C4-2B (cell line): ENCODE results near the gene JPT2.

Experiments used
- H3K27ac ChIP-seq: fragments of 450-650 bp; 2 replicates; pipeline ENCODE4 v1.5.1; 2017
- ZFX ChIP-seq: fragments of 450-650 bp; IDR thresholded peaks from 2 replicates; pipeline ENCODE4 v1.6.1; 2017
- TF ChIP-seq, protein P1 (sequence below): fragments of 450-650 bp; conservative IDR thresholded peaks from 2 replicates; pipeline ENCODE4 v1.5.1; 2017; ENCODE audit warnings: mild to moderate bottlenecking

The JPT2 gene

DNA sequence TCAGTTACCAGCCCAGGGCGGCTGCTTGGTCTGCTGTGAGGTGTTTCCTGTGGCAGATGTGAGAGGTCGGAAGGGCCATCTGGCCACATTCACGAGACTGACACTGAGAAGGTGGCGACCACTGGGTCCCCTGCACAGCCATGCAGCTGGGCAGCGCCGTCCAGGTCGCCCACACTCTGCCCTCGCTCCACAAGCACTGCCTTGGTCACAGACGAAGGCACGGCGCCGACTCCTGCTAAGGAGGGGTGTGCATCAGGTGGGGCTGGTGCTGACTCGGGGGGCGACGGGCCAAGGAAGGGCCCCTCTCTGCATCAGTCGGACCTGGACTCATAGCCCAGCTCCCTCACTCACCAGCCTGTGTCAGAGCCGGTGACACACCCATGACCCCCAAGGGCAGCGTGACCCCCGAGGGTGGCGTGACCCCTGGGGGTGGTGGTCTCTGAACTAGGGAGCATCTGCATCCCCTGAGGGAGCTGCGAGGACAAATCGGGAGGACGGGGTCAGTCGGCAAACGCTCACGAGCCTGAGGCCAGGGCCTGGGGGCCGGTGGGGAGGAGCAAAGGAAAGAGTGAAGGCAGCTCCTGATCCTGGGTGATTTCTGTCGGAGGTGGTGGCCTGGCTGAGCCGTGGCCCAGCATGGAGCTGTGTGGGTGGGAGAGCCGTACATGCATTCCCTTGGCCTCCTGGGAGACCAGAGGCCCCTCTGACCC is 62.9 kb downstream of the JPT2 start:
- H3K27ac ChIP-seq, result no peak overlapping the region
- TF ChIP-seq, protein P1, sequence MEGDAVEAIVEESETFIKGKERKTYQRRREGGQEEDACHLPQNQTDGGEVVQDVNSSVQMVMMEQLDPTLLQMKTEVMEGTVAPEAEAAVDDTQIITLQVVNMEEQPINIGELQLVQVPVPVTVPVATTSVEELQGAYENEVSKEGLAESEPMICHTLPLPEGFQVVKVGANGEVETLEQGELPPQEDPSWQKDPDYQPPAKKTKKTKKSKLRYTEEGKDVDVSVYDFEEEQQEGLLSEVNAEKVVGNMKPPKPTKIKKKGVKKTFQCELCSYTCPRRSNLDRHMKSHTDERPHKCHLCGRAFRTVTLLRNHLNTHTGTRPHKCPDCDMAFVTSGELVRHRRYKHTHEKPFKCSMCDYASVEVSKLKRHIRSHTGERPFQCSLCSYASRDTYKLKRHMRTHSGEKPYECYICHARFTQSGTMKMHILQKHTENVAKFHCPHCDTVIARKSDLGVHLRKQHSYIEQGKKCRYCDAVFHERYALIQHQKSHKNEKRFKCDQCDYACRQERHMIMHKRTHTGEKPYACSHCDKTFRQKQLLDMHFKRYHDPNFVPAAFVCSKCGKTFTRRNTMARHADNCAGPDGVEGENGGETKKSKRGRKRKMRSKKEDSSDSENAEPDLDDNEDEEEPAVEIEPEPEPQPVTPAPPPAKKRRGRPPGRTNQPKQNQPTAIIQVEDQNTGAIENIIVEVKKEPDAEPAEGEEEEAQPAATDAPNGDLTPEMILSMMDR, result no peak
- TF ChIP-seq ZFX, result no peak

DNA sequence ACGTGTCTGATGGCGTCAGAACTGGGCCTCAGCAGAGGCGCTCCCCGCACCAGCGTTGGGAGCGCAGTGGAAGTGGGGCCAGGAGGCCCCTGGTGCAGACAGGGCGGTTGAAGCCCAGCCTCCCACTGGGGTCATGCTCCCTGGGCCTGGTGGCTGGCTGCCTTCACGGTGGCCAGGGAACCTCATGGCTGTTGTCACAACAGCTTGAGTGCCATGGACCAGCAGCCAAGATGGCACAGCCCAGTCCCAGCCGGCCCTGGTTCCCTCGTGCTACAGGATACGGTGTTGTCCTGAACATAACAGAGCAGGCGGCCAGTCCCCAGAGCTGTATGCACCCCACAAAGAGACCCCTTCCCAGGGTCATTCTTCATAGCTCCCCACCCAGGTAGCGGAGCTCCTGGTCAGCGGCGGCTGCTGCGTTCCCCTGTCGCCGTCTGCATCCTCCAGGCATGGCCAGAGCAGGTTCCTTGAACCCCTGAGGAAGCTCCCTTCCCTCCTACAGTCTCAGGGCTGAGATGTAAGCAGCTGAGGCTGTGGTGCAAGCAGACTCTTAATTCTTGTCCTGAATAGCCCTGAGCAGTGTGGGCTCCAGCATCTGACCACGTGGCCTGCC is 63.6 kb downstream of the JPT2 start:
- H3K27ac ChIP-seq, result no peak overlapping the region
- TF ChIP-seq ZFX, result no peak
- TF ChIP-seq, protein P1, result no peak

DNA sequence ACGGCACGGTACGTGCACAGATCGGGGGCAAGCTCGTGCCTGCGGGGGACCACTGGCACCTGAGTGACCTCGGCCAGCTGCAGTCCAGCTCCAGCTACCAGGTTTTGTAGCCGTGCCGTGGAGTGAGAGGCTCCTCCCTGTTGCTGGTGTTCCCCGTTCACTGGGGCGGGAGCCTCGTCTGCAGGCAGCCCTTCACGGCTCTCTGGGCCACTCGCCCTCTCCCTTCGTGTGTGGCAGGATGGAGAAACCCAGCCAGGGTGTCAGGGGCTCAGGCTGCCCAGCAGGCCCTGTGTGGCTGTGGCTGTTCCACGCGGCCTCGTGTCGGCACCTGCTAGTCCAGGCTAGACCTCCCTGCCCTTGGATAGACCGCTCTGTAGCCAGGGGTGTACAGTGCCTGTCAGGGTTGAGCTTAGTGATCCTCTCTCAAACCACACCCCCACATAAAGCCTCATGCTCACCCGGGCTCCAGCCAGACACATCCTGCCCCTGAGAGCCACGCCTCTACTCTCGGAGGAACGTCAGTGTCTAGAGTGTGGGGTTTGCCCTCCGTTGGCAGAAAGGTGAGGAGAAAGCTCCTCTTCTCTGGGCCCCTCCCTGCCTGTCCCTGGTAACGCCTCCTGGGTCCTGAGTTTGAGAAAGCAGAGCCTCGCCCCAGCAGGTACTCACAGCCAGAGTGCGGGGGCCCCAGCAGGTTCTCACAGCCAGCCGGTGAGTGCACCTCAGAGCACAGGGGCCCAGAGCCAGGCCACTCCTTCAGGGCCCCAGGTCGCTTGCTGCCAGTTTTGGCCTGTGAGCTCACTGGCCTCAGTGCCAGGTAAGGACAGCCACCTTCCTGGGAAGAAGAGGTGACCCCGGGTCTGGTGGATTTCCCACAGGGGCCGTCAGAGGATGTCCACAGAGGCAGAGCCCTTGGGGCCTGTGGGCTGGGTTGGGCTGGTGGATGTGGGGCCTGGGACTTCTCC is 65.6 kb downstream of the JPT2 start:
- TF ChIP-seq, protein P1, result no peak
- no peak for TF ChIP-seq ZFX
- H3K27ac ChIP-seq, result no peak overlapping the region

DNA sequence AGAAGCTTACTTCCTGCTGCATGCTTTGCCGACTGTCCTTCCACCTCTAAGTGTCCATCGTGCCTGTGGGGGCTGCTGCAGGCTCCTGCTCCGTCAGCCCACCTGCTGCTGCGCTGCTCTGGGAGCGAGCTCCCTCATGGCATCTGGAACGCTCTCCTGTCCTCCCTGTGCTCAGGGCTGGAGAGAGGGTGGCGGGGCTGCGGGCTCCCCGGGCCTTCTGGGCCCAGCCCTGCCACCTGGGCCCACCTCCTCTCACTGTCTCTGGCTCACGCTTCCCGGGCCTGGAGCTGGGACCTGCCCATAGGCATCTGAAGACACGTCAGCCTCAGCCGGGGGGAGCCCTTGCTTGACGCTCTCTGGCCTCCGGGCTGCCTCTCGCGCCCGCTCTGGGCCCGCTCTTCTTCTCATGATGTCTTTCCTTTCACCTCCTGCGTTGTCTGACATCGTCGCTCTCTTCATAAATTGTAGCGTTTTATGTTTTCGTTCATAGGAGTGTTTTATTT is 66.3 kb downstream of the JPT2 start:
- H3K27ac ChIP-seq, result no peak overlapping the region

DNA sequence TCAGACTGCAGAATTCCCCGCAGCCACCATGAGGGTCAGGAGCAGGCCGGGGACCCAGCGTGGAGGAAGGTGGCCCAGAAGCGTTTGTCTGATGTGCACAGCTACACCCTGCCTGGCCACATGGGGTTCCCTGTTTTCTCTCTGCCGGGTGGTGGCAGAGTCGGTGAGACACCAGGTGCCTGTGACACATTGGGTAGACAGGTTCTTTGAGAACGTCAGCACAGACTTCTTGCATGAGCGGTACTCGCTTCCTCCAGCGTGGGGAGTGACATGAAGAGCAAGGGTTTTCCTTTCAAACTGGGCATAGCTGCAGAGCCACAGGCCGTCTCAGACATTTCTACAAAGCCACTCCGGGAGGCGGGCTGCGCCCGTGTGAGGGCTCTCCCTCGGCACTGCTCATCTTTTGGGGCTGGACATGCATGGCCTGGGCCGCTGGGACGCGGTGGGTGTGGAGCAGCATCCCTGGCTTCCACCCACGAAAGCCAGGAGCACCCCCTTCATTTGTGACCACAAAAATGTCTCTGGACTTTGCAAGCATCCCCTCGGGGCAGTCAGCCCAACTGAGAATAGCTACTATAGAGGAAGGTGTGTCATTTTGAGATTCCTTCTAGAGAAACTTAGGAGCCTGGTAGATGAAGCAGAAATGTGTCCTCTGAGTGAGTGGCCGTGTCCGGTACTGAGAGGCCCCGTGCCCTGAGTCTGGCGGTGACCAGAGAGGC is 67.3 kb downstream of the JPT2 start:
- no peak for TF ChIP-seq ZFX
- TF ChIP-seq, protein P1, result no peak
- no peak overlapping the region for H3K27ac ChIP-seq

More for the DNA sequence above, 66.3 kb downstream of the JPT2 start:
- TF ChIP-seq ZFX, result no peak
- TF ChIP-seq, protein P1, result no peak

DNA sequence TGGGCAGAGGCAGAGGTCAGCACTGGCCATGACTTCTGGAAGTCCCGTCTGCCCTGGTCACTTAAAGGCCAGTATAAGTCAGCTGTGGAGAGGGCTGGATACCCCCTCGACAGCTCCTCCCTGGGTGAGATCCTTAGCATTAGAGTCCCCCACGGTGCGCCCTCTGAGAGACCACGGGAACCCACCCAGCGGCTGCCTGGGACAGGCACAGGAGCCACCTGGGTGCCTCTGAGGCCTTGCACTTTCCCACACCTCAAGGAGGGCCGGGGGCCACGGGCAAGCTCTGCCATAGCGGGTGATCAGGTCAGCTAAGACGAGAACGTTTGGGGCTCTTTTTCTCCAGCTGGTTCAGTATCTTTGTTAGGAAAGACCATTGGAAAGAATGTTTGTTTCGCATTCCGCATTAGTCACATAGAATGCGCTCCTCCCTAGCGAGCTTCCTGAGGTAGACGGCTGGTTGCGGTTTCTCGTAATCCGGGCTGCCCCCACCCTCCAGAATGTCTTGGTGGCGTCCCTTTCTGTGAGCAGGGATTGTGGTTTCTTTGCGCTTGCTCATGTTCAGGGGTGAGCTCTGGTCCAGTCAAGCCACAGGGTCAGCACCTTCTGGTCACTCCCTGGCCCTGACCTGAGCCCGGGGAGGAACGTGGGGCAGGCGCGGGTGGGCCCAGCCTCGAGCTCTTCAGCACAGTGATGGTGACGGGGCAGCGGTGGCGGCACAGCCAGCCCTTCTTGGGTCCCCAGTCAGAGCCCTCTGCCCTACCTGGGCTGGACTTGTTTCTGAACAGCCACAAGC is 68.0 kb downstream of the JPT2 start:
- H3K27ac ChIP-seq, result no peak overlapping the region
- TF ChIP-seq, protein P1, result no peak
- no peak for TF ChIP-seq ZFX
